Muscle of leg (tissue), 11 donors: ENCODE measurements around the gene ALK. TPM values are rescaled to one million over a fixed set of nuclear protein-coding genes. Genes with fewer than 3 reads are reported as not detected.
A peak's percentile ranks its signal among the peaks of the same experiment; 100 is the strongest.

Source experiments
- DNase-seq: peaks from one replicate; pipeline ENCODE4 v3.0.0; 2013
- H3K27ac ChIP-seq: one replicate; pipeline ENCODE4 v1.5.1; 2013; ENCODE audit warnings: mild to moderate bottlenecking, low read length, control low read depth
- H3K27me3 ChIP-seq: one replicate; pipeline ENCODE4 v1.6.1; 2013; ENCODE audit warnings: low read length; ENCODE audit not compliant: control insufficient read depth, insufficient read depth
- H3K36me3 ChIP-seq: one replicate; pipeline ENCODE4 v1.6.1; 2013; ENCODE audit warnings: low read length; ENCODE audit not compliant: control insufficient read depth, insufficient read depth
- H3K4me1 ChIP-seq: one replicate; pipeline ENCODE4 v1.6.1; 2013; ENCODE audit warnings: low read length; ENCODE audit not compliant: control insufficient read depth, insufficient read depth
- H3K4me3 ChIP-seq: one replicate; pipeline ENCODE4 v1.5.1; 2013; ENCODE audit warnings: low read length, control low read depth
- H3K9me3 ChIP-seq: replicated peaks from 2 replicates; pipeline ENCODE4 v1.6.1; 2013; ENCODE audit warnings: low read depth, low read length; ENCODE audit not compliant: control insufficient read depth
- WGBS: methylation state at CpG from one replicate; pipeline ENCODE4 v1.1.5; 2013; ENCODE audit warnings: missing lambda C conversion rate; ENCODE audit not compliant: insufficient coverage; 5-methylcytosine and 5-hydroxymethylcytosine counted together
- polyA plus RNA-seq, 8 donors: library from polyadenylated mRNA; unstranded; fragments of 120-200 nt; gene quantifications; one replicate each; pipeline versions ENCODE4 v1.2.1 to v1.2.3, GENCODE V29; 2013; ENCODE audit warnings: inconsistent platforms in 1 of 8, low replicate concordance in 1 of 8; ENCODE audit not compliant: insufficient read length in 8 of 8, insufficient read depth in 1 of 8
- total RNA-seq: library from RNA; stranded (reverse); fragments of 120-200 nt; gene quantifications from one replicate; pipeline ENCODE4 v1.2.4, GENCODE V29; 2013

The ALK gene
- total and polyA plus RNA-seq, 9 donors, result 0.04 to 0.29 (median 0.09) TPM

DNA sequence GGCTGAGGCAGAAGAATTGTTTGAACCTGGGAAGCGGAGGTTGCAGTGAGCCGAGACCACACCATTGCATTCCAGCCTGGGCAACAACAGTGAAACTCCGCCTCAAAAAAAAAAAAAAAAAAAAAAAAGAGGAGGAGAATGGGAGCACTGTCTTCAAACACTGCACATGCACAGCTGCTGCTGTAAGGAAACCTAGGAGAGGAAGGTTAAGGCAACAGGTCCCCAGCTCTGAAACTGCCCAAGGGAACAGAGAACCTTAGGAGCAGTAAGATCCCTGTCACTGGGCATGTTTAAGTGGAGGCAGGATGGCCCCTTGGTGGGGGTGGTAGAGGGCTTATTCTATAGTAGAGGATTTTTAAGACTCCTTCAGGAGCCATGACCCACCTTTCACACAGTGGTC lies 695.0 kb downstream of the ALK start:
- Histone ChIP-seq H3K27ac (no peak overlapping the region), H3K4me3 (no peak overlapping the region), H3K9me3 (no peaks in the 10 kb centered on the region), H3K36me3 (no peaks in the 10 kb centered on the region), H3K4me1 (peaks cover 12% of the 10 kb centered on the region), H3K27me3 (peaks cover 17% of the 10 kb centered on the region)
- WGBS, result 90% methylated on average over 3 of the region's 3 CpGs
- DNase-seq, result no peak

DNA sequence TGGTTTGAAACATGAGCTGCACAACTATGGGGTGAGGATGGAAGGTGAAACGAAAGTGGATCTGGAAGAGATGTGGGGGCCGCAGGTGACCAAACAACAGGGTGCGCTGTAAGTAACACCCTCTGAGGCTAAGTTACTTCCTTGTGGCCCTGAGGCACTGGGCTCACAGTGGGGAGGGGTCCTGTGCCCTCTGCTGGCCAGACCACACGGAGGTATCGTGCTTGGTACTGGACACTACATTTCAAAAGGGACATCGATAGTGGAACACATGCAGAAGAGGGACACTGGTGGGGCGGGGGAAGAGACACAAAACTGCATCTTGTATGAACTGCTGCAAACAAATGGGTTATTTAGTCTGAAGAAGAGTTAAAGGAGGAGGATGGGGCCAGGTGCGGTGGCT lies 695.6 kb downstream of the ALK start:
- H3K27me3 ChIP-seq, result peaks cover 17% of the 10 kb centered on the region
- 73% methylated on average over 8 of the region's 8 CpGs for WGBS

GRCh38 chr2:29224693-29225551 lies 696.5 kb downstream of the ALK start:
- Histone ChIP-seq H3K27ac (no peak overlapping the region), H3K4me1 (peaks cover 12% of the 10 kb centered on the region), H3K4me3 (no peak overlapping the region), H3K36me3 (no peaks in the 10 kb centered on the region), H3K27me3 (peaks cover 20% of the 10 kb centered on the region), H3K9me3 (no peaks in the 10 kb centered on the region)
- 81% methylated on average over 11 of the region's 17 CpGs for WGBS
- DNase-seq, result no peak

More for the DNA sequence above, 695.6 kb downstream of the ALK start:
- H3K9me3 ChIP-seq, result no peaks in the 10 kb centered on the region
- H3K4me1 ChIP-seq, result peaks cover 12% of the 10 kb centered on the region
- no peak overlapping the region for H3K4me3 ChIP-seq
- no peak overlapping the region for H3K27ac ChIP-seq
- H3K36me3 ChIP-seq, result no peaks in the 10 kb centered on the region
- no peak for DNase-seq

DNA sequence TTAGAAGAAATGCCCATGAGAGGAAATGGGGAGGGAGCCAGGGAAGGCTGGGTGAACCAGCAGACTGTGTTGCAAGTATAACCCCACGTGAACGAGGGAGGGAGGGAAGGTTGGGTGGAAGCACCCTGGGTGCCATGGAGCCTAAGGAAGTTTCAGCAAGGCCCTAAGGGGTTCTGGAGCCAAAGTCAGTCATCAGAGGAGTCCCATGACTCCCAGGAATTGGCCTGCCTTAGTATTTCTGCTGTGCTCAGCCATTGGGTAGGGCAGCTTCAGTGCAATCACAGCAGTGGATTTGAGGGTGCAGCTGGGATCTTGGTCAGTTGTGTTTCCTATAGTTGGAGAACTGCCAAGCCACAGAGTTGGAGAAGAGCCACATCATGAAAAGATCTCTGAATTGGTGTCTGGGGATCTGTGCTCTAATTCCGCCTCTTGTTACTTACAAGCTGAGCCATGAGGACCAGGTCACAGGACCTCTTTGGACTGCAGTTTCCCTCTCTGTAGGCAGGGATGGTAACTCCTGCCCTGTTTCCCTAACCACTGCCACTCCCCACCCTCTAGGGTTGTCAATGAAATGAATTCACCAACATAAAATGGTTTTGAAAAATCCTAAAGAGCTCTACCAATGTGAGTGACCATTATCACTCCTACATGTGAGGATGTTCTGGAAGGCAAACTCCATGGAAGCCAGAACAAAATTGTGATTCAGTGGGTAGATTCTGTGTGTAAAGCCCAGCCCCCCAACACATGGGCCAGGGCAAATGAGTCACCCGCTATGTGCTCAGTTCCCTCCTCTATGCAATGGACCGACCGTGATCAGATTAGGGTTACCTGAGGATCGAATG lies 697.3 kb downstream of the ALK start:
- peaks cover 14% of the 10 kb centered on the region for H3K27me3 ChIP-seq
- no peaks in the 10 kb centered on the region for H3K9me3 ChIP-seq
- WGBS, result 44% methylated on average over 3 of the region's 7 CpGs
- H3K4me3 ChIP-seq, result no peak overlapping the region
- H3K36me3 ChIP-seq, result no peaks in the 10 kb centered on the region
- DNase-seq, result peak; percentile 85
- H3K27ac ChIP-seq, result no peak overlapping the region
- peaks cover 12% of the 10 kb centered on the region for H3K4me1 ChIP-seq

GRCh38 chr2:29223257-29223656 lies 698.1 kb downstream of the ALK start:
- no peaks in the 10 kb centered on the region for H3K9me3 ChIP-seq
- H3K27me3 ChIP-seq, result peaks cover 9% of the 10 kb centered on the region

DNA sequence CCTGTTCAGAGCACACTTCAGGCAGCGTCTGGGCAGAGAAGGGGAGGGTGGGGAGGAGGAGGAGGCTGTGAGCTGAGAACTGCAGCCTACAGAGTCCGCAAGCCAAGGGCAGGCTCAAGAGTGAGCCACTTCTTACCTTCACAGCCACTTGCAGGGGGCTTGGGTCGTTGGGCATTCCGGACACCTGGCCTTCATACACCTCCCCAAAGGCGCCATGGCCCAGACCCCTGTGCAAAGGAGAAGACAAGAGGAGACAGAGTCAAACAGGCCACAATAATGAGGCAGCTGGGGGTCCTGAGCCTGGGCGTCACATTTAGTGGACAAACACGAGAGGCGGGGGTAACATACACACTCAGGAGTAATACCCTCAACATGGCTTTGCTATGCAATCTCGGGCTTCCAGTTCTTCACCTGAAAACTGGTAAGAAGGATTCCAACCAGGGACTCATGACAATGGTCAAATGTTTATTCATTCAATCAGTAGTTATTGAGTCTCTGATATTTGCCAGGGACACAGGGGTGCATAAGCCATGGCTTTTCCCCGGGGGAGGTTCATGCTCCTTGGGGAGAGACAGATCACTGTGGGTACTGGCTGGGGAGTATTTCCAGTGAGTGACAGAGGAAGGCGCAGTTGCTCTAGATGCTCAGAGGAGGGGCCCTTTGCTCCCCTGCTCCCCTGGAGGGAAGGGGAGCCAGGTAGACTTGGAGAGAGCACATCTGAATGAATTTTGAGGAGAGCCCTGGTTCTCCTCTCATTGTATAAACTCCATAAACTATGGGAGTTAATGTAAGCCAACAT lies 698.8 kb downstream of the ALK start:
- Histone ChIP-seq H3K27ac (no peak overlapping the region), H3K27me3 (peaks cover 9% of the 10 kb centered on the region), H3K4me3 (no peak overlapping the region), H3K36me3 (no peaks in the 10 kb centered on the region), H3K9me3 (no peaks in the 10 kb centered on the region), H3K4me1 (peaks cover 6% of the 10 kb centered on the region)
- DNase-seq, result no peak
- 83% methylated on average over 5 of the region's 11 CpGs for WGBS

More at GRCh38 chr2:29223257-29223656, 698.1 kb downstream of the ALK start:
- Histone ChIP-seq H3K4me3 (no peak overlapping the region), H3K36me3 (no peaks in the 10 kb centered on the region), H3K27ac (no peak overlapping the region), H3K4me1 (peaks cover 11% of the 10 kb centered on the region)
- no peak for DNase-seq
- WGBS, result 81% methylated on average over 6 of the region's 11 CpGs

GRCh38 chr2:29220506-29221270 lies 700.7 kb downstream of the ALK start:
- Histone ChIP-seq H3K4me1 (peaks cover 6% of the 10 kb centered on the region), H3K27ac (no peak overlapping the region), H3K4me3 (no peak overlapping the region), H3K36me3 (no peaks in the 10 kb centered on the region), H3K9me3 (no peaks in the 10 kb centered on the region), H3K27me3 (peaks cover 4% of the 10 kb centered on the region)
- no peak for DNase-seq
- 82% methylated on average over 12 of the region's 12 CpGs for WGBS

- DNase-seq, result no peak
- H3K27ac ChIP-seq, result no peak overlapping the region
- WGBS, result no CpG with 5 or more reads among the region's 4 CpGs
- no peaks in the 10 kb centered on the region for H3K9me3 ChIP-seq
- H3K36me3 ChIP-seq, result no peaks in the 10 kb centered on the region
- H3K4me3 ChIP-seq, result no peak overlapping the region
- peaks cover 4% of the 10 kb centered on the region for H3K4me1 ChIP-seq
- peaks cover 11% of the 10 kb centered on the region for H3K27me3 ChIP-seq
These were observed 702.0 kb downstream of the ALK start for GRCh38 chr2:29219374-29219773.

DNA sequence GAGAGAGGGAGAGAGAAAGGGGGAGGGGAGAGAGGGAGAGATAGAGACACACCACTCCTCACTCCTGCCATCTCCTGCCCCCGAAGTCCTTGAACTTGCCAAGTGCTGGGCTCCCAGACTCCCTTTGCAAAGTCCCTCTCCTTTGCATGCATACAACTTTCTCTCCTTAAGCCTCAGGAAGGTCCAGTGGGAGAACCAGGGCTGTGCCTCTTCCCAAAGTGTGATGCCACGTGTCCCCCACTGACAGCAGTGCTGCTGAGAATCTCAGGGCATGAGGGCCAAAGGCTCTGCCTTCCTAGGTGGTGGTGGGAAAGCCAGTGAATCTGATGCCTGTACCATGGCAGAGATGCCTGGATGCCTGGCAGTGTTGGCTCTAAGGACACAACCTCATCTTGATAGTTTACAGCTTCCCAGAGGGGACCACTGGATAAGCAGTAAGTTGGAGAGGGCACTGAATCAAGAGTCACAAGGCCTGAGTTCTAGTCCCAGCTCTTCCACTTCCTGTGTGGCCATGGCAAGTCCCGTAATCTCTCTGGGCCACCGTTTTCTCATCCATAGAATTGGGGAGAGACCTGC lies 702.7 kb downstream of the ALK start:
- Histone ChIP-seq H3K36me3 (no peaks in the 10 kb centered on the region), H3K9me3 (no peaks in the 10 kb centered on the region), H3K4me1 (peaks cover under 1% of the 10 kb centered on the region), H3K27me3 (peaks cover 16% of the 10 kb centered on the region), H3K4me3 (no peak overlapping the region), H3K27ac (no peak overlapping the region)
- WGBS, result 56% methylated on average over 1 of the region's 4 CpGs
- no peak for DNase-seq
